Raji (cell line): ENCODE measurements around the gene TRPM3.

ENCODE experiments used
- POLR2A ChIP-seq: IDR thresholded peaks from 2 replicates; pipeline ENCODE4 v1.6.1; 2011; ENCODE audit warnings: low read depth, low read length, control low read depth; ENCODE audit not compliant: insufficient read depth

The TRPM3 gene

DNA sequence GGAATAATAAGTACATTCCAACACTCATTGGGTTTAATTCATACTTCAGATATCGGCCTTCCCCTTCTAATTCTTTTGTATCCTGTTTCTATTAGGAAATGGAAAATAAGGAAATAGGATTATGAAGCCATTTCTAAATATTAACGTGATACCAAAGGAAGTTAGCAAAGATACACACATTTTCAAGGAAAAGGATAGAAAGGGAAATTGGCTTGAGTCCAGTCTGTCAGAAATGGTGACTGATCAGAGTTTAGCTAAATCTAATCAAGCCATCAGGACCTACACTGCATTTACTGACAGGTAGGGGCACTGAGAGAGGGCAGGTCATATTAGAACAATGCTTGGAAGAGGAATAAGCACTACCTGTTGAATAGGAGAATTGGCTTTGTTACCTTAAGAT is 3.1 kb downstream of the TRPM3 start:
- no peak for TF ChIP-seq POLR2A

DNA sequence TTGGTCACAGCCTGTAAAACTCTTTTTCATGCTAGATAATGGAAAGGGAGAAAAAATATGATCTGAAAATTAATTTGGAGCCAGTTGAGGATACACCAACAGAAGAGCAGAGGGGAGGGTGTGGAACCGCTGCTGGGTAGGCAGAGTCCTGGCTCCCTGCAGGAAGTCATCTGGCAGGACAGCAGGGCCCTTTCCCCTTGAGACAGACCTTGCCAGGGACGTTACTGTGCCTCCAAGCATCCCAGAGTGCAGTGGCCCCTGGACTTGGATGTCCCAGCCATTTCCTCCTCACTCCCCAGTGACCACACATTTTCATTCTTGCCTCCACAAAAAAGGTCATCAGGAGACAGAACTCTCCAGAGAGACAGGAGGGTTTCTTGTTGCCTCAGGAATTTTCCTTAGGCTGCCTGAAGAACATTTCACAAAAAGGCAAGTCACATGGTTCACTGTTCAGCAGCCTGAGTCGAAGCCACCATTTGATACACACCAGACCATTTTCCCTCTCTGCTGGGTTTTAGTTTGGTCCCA is 5.9 kb downstream of the TRPM3 start:
- TF ChIP-seq POLR2A, result no peak

DNA sequence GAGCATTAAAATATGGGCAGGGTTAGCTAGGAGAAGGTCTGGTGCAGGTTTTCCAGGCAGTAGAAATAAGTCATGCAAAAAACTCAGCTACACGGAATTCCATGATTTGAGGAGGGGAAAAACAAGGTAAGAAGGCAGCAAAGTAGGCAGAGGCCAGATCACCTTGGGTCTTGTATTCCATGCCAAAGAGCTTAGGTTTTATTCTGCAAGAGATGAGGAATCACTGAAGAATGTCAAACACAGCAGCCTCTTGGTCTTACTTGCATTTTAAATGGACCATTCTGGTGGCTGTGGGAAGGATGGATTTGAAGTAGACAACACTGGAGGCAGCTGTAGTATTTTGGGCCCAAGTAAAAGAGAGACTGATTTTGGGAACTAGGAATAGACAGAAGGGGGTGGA is 8.6 kb downstream of the TRPM3 start:
- no peak for TF ChIP-seq POLR2A

DNA sequence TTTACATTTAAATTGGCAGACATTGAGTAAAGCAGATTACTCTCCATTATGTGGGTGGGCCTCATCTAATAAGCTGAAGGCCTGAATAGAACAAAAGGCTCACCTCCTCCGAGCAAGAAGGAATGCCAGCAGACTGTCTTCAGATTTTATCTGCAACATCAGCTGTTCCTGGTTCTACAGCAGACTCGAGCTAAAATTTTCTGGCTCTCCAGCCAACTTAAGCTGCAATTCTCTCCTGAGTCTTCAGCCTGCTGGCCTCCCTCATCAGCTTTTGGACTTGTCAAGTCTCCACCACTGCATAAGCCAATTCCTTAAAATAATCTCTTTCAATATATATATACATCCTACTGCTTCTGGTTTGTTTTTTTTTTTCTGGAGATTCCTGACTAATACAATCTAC is 12.5 kb downstream of the TRPM3 start:
- TF ChIP-seq POLR2A, result no peak

DNA sequence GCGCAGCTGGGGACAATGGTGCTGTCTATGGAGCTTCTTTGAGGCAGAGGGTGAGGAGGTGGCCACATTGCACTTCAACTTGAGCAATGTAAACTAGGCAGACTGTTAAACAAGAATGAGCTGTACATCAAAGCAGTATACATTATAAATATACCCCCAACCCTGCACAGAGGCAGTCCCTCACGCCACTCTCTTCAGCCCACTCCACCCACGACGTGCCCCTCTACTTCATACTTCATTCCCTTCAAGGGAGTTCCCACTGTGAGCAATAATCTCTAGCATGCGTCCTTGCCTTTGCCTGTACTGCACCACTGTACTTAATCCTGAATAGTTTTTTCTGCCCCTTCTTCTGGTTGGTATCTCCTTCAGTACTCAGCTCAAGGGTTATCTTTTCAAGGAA is 14.4 kb downstream of the TRPM3 start:
- no peak for TF ChIP-seq POLR2A

DNA sequence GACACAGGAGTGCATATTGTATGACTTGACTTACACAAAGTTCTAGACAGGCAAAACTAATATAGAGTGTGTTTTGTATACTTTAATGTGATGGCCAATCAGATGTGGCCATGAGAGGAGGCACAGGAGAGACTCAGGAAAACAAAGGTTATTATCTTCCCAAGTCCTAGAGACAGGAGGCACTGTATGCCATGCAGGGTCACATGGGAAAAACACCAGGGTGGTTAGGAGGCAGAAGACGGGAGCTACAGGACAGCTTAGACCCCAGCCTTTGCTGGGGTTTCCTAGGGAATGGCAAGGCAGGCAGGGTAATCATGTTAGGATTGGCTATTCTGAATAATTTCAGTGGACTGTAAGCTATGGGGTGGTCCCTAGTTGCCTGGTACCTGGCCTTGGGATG is 16.2 kb downstream of the TRPM3 start:
- no peak for TF ChIP-seq POLR2A

DNA sequence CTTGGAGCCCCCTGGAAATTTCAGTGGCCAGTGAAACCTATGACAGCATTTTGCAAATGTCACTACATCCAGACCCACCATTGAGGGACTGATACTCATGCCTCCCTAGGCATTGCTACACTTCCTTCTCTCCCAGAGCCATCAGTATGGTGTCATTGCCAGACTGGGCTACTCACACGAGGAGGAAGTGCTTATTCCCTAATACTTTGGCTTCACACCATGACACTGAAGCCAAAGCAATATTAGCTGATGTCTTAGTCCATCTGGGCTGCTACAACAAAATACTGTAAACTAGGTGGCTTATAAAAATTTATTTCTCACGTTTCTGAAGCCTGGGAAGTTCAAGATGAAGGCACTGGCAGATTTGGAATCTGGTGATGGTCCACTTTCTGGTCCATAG is 22.6 kb downstream of the TRPM3 start:
- TF ChIP-seq POLR2A, result no peak

DNA sequence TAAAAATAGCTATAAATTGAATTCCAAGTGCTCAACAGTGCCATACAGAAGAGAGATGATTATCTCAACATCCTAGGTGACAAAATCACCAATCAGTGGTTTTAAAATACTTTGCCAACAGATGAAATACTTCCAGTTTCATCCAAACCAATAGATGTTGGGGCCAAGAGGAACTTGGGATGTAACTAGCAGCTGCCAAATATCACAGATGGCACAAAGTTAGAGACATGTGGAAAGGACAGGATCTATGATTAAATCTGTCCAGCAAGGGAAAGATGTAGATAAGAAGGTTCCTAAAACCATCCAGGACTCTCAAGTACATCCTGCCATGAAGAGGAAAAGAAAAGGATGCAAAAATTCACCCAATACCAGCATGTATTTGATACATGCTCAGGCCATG is 23.8 kb downstream of the TRPM3 start:
- TF ChIP-seq POLR2A, result no peak

DNA sequence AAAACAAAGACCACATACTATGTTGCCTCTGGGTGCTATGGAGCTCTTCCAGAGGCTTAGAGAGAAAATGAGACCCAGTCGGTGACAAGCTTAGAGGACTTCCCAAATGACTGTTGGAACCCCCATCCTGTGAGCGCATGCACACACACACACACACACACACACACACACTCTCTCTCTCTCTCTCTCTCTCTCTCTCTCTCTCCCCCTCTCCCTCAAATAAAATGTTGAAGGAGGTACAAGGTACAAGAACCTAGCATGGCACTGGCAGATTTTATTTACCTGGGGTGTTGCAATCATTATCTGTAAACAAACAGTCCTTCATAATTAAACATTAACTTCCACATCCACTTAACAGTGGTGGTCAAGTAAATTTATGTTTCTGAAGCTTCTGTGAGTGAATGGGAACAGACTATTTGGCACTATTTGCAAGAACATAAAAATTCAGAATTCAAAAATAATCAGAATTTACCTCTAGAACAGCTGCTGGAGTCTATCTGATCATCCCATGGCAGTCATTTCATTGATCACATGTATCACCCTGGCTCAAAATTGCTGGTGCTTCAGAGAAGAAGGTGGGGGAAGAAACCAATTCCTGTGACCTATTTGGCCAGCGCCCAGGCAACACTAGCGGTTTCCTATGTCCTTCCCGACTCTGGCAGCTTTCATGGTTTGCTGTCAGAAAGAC is 24.9 kb downstream of the TRPM3 start:
- no peak for TF ChIP-seq POLR2A

DNA sequence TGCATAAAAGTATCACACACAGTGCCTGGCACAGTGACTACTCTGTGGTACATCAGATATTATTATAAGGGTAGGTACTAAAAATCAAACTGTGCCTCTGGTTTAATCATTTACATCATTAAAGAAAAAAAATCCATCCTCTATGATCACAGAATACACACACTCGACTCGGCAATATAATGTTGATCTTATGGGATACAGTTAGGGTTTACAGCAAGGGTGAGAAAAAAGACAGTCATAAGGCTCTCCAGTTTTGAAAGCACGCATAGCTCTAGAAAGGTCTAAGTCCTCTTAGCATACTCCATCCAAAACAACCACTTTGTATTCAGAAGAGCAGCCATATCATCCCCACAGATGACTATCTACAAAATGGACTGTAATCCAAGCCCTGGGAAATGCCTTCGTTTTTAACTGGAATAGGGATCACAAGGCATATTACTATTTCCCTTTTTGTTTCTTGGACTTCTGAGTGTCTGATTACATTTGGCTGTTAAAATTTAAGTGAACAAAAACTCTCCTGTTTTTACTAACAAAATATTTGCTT is 26.6 kb downstream of the TRPM3 start:
- no peak for TF ChIP-seq POLR2A

DNA sequence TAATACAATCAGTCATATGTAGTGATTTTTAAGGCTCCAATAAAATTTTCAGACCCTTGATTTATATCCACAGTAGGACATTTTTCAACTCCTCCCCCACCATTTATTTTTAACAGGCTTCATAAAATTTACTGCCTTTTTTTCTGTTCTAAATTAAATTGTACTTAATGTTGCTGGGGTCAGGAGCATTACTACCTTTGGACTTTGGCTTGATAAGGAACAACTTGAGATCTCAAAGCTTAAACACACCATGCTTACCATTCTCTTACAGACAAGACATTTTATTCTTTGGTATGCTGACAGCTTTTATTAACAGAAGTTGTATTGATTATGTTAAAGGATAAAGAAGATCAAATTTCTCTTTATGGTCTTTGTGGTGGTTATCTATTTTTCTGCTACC is 30.5 kb downstream of the TRPM3 start:
- TF ChIP-seq POLR2A, result no peak

DNA sequence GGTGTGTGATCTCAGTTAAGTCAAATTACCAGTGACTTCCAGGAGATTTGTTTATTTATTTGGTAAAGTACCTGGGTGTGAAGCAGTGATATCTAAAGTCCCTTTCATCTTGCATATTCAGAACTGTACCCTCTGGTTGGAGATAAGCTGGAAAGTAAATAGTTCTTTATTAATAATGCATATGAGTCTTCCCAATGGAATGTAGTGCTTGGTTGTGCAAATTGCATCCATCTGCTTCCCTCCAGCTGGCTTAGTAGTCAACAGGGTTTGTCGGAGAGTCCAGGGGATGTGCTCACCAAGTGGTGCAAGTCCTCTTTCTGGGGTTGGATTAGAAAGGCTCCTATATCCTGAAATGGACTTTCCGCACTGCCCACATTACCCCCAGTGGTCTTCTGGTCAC is 42.0 kb downstream of the TRPM3 start:
- TF ChIP-seq POLR2A, result no peak

DNA sequence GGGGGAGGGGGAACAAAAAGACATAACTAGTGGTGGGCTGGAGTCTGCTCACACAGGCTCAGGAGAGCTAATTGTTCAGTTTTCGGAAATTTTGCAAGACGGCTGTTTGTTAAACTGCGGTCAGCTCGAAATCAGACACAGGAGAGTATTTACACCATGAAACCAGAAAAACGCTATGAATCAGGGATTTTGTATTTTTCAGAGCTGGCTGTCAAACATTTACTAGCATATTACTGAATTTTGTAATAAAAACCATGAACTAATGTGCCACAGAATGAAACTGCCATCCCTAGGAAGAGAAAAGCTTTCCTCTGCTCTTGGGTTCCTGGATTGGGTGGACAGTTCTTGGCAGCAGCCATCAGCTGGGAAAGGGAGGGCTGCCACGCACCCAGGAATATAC is 45.3 kb downstream of the TRPM3 start:
- no peak for TF ChIP-seq POLR2A

DNA sequence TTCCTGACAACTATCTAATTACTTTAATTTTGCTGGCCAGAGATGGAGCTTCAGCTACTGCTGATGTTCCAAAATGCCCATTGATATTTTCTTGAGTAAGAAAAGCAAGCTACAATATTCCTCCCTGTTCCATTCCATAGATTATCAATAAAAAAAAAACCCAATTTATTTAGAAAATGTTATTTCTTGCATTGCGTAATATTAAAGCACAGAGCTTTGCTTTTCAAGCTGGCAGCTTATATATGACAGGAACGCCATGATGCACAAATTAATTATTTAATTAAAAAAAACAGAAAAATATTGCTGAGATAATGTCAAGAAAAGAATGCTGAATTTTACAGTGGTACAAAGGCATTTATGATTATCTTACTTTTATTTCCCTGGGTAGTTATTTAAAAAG is 47.9 kb downstream of the TRPM3 start:
- TF ChIP-seq POLR2A, result no peak

DNA sequence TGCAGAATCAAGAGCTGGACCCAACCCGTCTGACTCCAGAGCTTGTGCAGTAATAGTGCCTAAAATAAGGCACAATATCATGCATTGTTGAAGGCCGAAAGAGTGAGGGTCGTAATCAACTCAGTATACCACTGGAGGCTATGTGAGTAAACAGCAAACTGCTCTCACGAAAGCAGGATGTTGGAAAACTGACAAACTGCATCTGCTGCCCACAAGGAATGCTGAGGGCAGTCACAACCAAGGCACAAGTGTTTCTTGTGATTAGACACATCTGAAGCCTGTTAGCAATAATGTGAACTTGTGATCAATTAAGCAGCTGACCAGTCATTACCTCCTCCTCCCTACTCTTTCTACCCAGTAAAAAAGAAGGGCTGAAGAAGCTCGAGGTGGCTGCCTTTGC is 48.8 kb downstream of the TRPM3 start:
- TF ChIP-seq POLR2A, result no peak

DNA sequence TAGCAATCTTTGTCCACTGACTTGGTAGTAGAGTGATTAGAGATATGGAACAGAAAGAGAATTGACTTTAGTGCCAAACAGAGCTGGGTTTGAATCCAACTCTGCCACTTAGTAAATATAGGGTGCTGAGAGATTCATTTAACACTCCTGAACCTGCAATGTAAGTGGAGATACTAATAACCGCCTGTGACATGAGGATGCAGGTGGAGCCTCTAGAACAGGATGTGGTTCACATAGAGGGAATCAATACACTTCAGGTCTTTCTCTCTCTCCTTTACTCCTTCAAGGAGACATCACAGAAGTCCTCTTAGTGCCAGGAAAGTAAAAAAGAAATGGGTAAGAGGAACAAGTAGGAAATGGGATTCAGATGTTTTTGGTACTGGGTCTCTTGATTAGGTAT is 49.8 kb downstream of the TRPM3 start:
- no peak for TF ChIP-seq POLR2A

DNA sequence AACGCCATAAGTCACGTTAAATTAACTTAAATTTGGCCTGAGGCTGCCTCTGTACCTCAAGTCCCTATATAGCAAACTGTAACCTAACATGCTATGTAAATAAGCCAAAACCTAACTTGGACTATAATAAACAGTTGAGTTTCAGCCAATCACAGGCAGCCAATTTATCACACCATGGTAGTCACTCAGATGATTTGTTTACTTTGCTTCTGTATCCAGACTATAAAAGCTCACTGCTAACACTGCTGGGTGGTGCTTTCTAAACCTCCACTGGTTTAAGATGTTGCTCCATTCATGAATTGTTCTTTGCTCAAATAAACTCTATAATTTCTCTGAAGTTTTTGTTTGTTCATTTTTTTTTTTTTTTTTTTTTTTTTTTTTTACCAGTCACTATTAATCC is 62.8 kb downstream of the TRPM3 start:
- TF ChIP-seq POLR2A, result no peak
